ENCODE data around the gene RIPOR2. TPM values are rescaled to one million over a fixed set of nuclear protein-coding genes. Genes with fewer than 3 reads are reported as not detected.

RIPOR2 gene
- total and polyA plus RNA-seq, 2 donors (not counting 3 experiments of a cell fraction or from before 2014, with no cell fraction given): 0.10 TPM; not detected in 1

DNA sequence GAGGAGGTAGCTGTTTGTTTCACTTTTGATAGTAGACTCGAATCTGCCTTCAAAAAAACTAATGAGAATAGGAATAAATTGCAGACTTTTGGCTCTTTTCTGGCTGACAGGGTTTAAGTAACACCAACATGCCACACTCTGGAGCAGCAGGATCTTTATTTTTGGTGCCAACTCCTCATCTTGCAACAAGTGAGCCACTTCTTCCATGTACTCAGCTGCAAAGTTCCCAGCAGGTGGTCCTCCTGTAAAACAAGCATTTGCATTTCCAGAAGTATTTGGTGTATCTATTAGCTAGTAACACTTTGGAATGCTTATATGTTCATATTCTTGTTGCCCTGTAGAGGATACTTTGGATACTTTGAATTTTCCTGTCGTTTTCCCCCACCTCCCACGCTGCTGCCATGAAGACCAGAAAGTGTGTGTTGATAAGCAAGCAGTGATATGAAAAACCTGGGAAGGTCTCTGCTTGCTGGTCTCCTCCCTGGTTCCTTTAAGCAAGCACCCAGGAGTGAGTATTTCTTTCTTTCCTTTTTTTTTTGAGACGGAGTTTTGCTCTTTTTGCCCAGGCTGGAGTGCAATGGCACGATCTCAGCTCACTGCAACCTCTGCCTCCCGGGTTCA, 138.1 kb downstream of the RIPOR2 start:
- Histone ChIP-seq H3K27ac (ENCODE audit: insufficient read depth, low read depth, low read length) (no peak overlapping the region), H3K9me1 (replicated peaks; ENCODE audit: control insufficient read depth, extremely low read depth, insufficient read depth, low read length) (no peaks in the 10 kb centered on the region), H3K9me3 (replicated peaks; ENCODE audit: control insufficient read depth, insufficient read depth, low read length) (no peaks in the 10 kb centered on the region), H3K79me2 (ENCODE audit: control insufficient read depth, insufficient read depth, low read length) (no peaks in the 10 kb centered on the region), H3K4me1 (ENCODE audit: control insufficient read depth, extremely low read depth, insufficient read depth, low read length) (no peaks in the 10 kb centered on the region), H2AFZ (ENCODE audit: low read depth, low read length) (no peak overlapping the region), H3K36me3 (ENCODE audit: control insufficient read depth in 2 of 2, extremely low read depth in 1 of 2, insufficient read depth in 2 of 2, low read length in 2 of 2) (no peaks in the 10 kb centered on the region), H3K9ac (replicated peaks; ENCODE audit: extremely low read depth, insufficient read depth, low read length) (no peak overlapping the region), H3K4me2 (ENCODE audit: insufficient read depth, low read length) (no peak overlapping the region), H3K4me3 (replicated peaks in 1 of 3; ENCODE audit: insufficient read depth in 1 of 3, low read depth in 1 of 3, low read length in 3 of 3) (no peak overlapping the region), H4K20me1 (replicated peaks; ENCODE audit: control insufficient read depth, extremely low read depth, insufficient read depth, low read length) (no peaks in the 10 kb centered on the region), H3K27me3 (ENCODE audit: control insufficient read depth in 2 of 2, insufficient read depth in 2 of 2, low read length in 2 of 2) (no peaks in the 10 kb centered on the region)
- dilution Hi-C loops (cut with MboI; ENCODE audit: extremely low pct_ligation_motif_present, low sequenced_read_pairs) (no loop called here), intact Hi-C loops (cut with micrococcal nuclease) (no loop called here)
- no TSS peak for BruUV-seq (replicated peaks)
- ChIA-PET POLR2A (interaction anchor here (0.6 kb wide), 1 partner anchor 396 kb away, joined by 8 read pairs; no protein-coding TSS in a partner anchor), CTCF (interaction anchor here (0.6 to 1.5 kb wide), 2 partner anchors 11 to 634 kb away, joined by 3 read pairs; no protein-coding TSS in a partner anchor)
- TF ChIP-seq, protein P1, sequence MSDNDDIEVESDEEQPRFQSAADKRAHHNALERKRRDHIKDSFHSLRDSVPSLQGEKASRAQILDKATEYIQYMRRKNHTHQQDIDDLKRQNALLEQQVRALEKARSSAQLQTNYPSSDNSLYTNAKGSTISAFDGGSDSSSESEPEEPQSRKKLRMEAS (IDR thresholded peaks at IDR 0.05; ENCODE audit: insufficient read depth, insufficient read length): no peak
- TF ChIP-seq POLR2A (IDR thresholded peaks at IDR 0.05; ENCODE audit: low read depth, low read length): no peak
- no peak for TF ChIP-seq JUN (IDR thresholded peaks at IDR 0.05; ENCODE audit: borderline replicate concordance, insufficient read depth, insufficient read length, low read depth)
- FAIRE-seq (no peak), DNase-seq (ENCODE audit: low read depth, low spot score) (no peak)

DNA sequence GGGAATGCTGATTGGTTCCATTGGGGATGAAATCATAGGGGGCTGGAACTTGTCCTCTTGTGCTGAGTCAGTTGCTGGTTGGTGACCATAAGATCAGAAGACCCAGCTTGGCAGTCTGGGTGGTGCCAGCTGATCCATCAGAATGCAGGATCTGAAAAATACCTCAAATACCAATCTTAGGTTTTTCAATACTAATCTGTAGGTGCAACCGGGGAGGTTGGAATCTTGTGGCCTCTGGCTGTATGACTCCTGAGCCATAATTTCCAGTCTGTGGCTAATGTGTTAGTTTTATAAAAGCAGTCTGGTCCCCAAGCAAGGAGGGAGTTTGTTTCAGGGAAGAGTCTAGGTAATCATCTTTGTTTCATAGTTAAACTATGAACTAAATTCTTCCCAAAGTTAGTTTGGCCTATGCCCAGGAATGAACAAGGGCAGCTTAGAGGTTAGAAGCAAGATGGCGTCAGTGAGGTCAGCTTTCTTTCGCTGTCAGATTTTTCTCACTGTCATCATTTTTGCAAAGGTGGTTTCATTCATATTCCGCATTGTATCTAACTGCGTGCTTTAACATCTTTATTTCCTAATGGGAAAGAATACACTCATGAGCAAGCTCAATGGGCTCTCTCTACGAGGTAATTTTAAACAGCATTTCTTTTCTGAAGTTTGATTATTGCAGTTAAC, 139.0 kb downstream of the RIPOR2 start:
- H3K4me1 ChIP-seq (ENCODE audit: control insufficient read depth, extremely low read depth, insufficient read depth, low read length): no peaks in the 10 kb centered on the region
- TF ChIP-seq MYC (IDR thresholded peaks at IDR 0.05; ENCODE audit: low read depth, low read length): no peak
- no peak for TF ChIP-seq POLR2AphosphoS5 (IDR thresholded peaks at IDR 0.05; ENCODE audit: insufficient read depth, low read depth, low read length)
- no peak for TF ChIP-seq EZH2 (IDR thresholded peaks at IDR 0.05; ENCODE audit: borderline replicate concordance, low read depth, low read length, severe bottlenecking)
- TF ChIP-seq GATA2 (IDR thresholded peaks at IDR 0.05; ENCODE audit: insufficient read depth, insufficient read length, low read depth, low read length): no peak
- TF ChIP-seq JUN (IDR thresholded peaks at IDR 0.05; ENCODE audit: borderline replicate concordance, insufficient read depth, insufficient read length, low read depth): no peak
- TF ChIP-seq, protein P1 (IDR thresholded peaks at IDR 0.05; ENCODE audit: insufficient read depth, insufficient read length): no peak
- no peak for FAIRE-seq
- H3K4me3 ChIP-seq (replicated peaks in 1 of 3; ENCODE audit: insufficient read depth in 1 of 3, low read depth in 1 of 3, low read length in 3 of 3): no peak overlapping the region
- no peak overlapping the region for H2AFZ ChIP-seq (ENCODE audit: low read depth, low read length)
- no peaks in the 10 kb centered on the region for H3K9me1 ChIP-seq (replicated peaks; ENCODE audit: control insufficient read depth, extremely low read depth, insufficient read depth, low read length)
- H3K27ac ChIP-seq (ENCODE audit: insufficient read depth, low read depth, low read length): no peak overlapping the region
- H3K9me3 ChIP-seq (replicated peaks; ENCODE audit: control insufficient read depth, insufficient read depth, low read length): no peaks in the 10 kb centered on the region
- no peak overlapping the region for H3K9ac ChIP-seq (replicated peaks; ENCODE audit: extremely low read depth, insufficient read depth, low read length)
- no peaks in the 10 kb centered on the region for H3K79me2 ChIP-seq (ENCODE audit: control insufficient read depth, insufficient read depth, low read length)
- H3K4me2 ChIP-seq (ENCODE audit: insufficient read depth, low read length): no peak overlapping the region
- no peak for DNase-seq (ENCODE audit: low read depth, low spot score)
- intact Hi-C loops (cut with micrococcal nuclease) (no loop called here), dilution Hi-C loops (cut with MboI; ENCODE audit: extremely low pct_ligation_motif_present, low sequenced_read_pairs) (no loop called here)
- H4K20me1 ChIP-seq (replicated peaks; ENCODE audit: control insufficient read depth, extremely low read depth, insufficient read depth, low read length): no peaks in the 10 kb centered on the region
- H3K36me3 ChIP-seq (ENCODE audit: control insufficient read depth in 2 of 2, extremely low read depth in 1 of 2, insufficient read depth in 2 of 2, low read length in 2 of 2): no peaks in the 10 kb centered on the region
- no TSS peak for BruUV-seq (replicated peaks)
- POLR2A ChIA-PET: no interaction called here
- no peaks in the 10 kb centered on the region for H3K27me3 ChIP-seq (ENCODE audit: control insufficient read depth in 2 of 2, insufficient read depth in 2 of 2, low read length in 2 of 2)
- CTCF ChIA-PET: interaction anchor here (1.5 kb wide), 1 partner anchor 10 kb away, joined by 3 read pairs; no protein-coding TSS in a partner anchor

All from endothelial cell of umbilical vein (primary cell).